ENCODE results near the gene PRELP.
"Not testable (repeated sequence)": the region's sequence is repeated elsewhere in the genome, so short reads cannot be mapped to it uniquely, and the experiment has no call there.

The PRELP gene

GRCh38 chr1:203475012-203475981 is at the start of gene PRELP:
Gene PRELP (plus strand): TSS chr1:203475806. CDS start chr1:203483185, 7,379 bp downstream.
- no peak for DNase-seq

GRCh38 chr1:203426366-203426765 is 49.2 kb upstream of the PRELP start:
- DNase-seq, result no peak

- DNase-seq, result no peak
These were observed 48.7 kb upstream of the PRELP start for GRCh38 chr1:203426870-203427269.

DNA sequence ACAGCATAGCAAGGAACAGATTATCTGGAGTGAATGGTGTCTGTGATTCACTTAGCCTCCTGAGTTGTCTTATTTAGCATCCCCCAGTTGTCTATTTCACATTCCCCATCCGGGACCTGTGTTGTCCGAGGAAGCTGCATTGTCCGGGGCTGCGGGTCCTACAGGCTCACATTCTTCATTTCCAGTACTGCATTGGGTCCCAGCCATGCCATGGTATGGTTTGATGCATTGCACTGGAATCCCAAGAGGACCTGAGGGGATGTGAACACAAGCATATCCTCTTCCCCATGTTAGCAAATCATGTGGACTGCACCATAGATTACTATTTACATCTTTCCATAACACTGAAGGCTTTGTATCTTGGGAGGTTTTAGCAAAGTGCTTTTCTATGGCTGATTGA is 48.2 kb upstream of the PRELP start:
- no peak for DNase-seq

DNA sequence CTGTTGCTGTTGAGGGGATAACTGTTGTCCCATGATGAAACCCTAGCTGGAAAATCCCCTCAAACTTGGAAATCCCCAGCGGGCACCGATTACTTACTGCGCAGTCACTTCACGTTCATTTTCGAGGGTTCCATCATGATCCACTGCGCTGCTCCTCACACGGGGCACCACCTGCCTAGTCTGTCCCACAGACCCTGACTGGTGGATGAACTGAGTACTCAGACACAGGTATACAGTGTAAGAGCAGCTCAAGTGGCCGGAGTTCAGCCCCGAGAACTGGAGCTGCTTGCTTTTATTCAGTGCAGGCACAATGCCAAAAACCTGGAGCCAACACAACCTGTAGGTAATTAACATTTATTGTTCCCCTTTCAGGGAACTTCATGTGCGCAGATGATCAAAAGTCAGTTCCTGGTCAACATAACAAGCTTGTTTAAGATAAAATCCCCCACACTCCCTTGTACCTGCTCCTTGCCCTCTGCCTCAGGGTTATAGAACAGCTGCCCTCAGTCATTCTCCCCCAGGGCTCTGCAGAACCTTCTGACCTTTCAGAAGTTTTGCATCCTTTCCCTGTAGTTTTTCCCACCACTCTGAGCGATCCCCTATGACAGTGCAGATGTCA is 46.5 kb upstream of the PRELP start:
- DNase-seq, result no peak

DNA sequence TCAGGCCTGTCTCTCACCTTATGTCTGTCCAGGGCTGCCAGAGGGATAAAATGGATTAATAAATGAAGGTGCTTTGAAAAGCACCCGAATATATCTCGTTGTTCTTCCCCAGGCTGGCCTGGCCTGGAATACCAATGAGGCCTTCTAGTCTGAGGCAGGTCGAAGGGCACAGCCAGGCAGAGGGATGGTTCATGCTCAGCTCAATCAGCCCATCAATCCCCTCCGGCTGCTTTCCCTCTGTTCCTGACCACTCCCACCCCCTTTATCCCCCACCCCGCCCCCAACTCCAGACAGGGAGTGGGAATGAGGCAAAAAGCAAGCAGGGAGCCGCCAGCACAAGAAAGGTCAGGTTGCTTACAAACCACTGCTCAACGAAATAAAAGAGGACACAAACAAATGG is 40.0 kb upstream of the PRELP start:
- no peak for DNase-seq

DNA sequence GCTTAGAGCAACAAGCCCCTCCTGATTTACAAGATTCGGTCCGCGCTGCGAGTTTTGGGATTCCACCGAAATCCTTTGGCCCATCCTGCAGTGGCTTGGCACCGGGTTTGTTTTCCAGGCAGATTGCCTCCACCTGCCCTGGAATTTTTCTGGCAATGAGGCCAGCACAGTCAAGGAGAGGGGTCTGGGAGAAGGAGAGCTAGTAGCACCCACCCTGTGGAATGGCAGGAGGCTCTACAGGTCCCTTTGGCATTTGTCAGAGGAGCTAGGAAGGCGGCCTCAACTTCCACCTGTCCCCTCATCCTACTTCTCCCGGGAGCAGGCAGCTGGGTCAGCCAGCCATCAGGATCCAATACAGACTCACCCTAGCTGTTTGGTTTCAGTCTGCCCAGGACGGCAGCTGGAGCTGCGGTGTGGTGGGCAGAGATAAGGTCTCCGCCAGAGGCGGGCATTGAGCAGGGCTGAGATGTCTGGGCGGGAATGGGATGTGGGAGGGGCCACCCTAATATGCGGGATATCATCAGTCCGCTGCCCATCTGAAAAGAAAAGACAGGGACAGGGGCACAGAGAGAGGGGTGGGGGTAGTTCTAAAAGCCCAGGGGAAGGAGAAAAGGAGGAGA is 37.8 kb upstream of the PRELP start:
- no peak for DNase-seq

DNA sequence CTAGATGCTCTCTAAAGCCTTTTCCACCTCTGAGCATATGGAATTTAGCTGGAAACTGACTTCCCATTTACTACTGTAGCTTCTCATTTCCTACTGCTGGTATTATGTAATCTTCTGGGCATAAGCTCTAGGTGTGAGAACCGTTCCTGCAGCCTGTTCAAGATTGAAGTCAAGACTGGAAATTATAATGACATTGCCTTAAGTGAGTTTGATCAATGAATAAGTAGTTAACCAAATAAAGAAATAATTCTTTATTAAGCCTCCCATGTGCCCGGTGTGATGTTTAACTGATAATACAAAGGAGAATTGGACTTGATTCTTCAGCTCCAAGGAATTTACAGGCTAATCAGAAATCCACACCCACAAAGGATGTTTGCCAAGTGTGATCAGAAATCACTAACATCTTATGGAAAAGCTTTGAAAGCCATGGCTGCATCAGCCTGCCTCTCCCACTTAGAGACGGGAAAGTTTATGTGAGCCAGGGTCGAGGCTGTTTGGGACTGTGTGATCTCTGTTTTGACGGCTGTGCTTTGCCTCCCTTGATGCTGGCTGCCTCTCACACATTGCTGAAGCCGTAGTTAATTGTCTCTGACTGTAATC is 36.4 kb upstream of the PRELP start:
- peak; percentile 22 for DNase-seq

GRCh38 chr1:203440771-203441170 is 34.8 kb upstream of the PRELP start:
- peak; percentile 38 for DNase-seq

GRCh38 chr1:203441766-203442165 is 33.8 kb upstream of the PRELP start:
- DNase-seq, result no peak

DNA sequence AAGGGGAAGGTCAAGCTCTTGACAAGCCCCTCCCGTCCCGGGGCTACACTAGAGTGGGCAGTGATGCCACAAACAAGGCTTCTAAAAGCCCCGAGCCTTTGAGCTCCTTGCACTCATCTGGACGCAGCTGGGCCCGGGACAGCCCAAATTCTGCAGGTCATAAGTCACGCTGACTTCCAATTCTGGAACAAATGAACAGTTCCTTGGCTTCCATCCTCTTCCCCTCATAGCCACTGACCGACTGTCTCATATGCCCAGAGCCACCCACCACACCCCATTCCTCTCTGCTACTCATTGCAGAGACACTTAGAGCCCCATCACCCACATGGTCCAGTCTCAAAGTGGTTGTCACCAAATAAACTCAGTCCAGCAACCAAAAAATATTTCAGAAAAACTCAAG is 32.8 kb upstream of the PRELP start:
- no peak for DNase-seq

- DNase-seq, result no peak
These were observed 32.3 kb upstream of the PRELP start for GRCh38 chr1:203443296-203443695.

GRCh38 chr1:203444171-203444576 is 31.4 kb upstream of the PRELP start:
- no peak for DNase-seq

- peak; percentile 55 for DNase-seq
These were observed 28.5 kb upstream of the PRELP start for GRCh38 chr1:203447151-203447550.

DNA sequence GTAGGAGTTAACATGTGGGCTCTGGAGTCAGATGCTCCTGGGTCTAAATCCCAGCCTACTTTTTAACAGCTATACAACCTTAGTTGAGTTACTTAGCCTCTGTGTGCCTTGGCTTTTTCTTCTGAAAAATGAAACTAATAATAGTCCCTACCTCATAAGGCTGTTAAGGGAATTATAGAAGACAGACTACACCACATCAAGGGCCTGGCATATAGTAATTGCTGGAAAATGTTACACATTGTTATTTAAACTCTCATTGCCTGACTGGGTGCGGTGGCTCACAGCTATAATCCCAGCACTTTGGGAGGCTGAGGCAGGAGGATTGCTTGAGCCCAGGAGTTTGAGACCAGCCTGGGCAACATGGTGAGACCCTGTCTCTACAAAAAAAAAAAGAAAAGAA is 28.0 kb upstream of the PRELP start:
- not testable (repeated sequence) for DNase-seq

DNA sequence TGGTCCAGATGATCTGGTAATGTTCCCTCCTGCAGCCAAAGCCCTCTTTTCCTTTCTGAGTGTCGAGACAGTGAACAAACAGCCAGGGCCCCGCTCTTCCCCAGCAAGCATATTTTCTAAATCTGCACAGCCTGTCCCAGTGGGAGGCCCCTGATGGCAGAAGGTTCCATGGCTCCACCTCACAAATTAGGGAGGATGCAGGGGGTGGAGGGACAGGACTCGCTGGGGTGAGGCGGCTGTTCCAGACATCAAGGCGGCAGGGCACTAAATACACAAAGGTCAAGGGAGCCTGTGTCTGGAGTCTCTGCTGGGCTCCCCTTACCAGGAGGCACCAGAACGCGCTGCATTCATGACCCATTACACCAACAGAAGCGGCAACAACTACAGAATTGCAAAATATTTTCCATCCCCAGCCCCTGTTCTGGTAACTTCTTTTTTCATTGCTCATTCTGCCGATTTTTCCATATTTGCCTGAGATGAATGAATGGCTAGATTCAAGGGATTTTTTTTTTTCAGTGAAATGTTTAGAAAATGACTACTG is 27.0 kb upstream of the PRELP start:
- no peak for DNase-seq

DNA sequence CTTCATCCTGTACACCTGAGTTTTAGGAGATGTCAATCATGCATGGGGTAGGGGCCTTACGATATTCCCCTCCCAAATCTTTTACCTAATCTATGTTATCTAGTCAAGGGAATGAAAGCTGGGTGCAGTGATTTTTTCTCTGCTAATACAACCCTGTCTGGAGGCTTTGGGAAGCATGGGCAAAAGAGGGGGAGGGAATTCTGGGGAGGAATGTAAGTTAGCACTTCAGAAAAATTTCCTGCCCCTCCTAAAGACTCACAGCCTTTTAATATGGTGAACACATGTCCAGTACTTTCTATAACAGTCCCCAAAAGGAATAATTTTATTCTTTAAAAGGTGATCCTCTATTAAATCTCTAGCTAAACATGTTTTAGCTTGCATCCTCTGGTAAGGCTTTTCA is 25.6 kb upstream of the PRELP start:
- DNase-seq, result no peak

DNA sequence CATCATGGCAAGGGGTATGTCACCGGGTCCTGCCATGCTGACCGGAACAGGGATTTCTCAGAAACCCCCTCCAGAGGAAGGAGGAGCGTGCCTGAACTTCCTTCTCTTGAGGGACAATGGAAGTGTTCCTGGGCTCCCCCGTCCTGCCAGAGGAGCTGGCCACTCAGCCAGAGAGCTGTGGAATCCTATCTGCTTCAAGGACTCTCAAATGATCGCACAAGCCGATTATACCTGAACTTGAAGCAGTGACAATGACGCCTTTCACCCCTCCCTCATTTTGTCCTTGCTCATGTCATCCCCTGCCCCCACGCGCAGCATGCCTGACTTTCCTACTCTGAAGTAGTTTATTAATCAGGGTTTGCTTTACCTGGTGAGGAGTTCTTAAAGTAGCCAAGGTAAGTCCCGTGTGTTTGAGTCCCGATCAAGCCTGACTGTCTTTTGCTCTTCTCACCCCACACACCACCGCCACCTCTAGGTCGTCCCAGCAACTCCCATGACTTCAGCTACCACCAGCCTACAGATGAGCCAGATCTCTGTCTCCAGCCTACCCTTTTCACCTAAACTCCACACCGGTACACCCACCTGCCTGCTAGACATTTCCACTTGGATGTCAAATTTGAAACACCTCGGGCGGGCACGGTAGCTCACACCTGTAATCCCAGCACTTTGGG is 25.0 kb upstream of the PRELP start:
- no peak for DNase-seq

GRCh38 chr1:203451836-203452784 is 23.5 kb upstream of the PRELP start:
- no peak for DNase-seq

GRCh38 chr1:203453016-203453415 is 22.6 kb upstream of the PRELP start:
- no peak for DNase-seq

DNA sequence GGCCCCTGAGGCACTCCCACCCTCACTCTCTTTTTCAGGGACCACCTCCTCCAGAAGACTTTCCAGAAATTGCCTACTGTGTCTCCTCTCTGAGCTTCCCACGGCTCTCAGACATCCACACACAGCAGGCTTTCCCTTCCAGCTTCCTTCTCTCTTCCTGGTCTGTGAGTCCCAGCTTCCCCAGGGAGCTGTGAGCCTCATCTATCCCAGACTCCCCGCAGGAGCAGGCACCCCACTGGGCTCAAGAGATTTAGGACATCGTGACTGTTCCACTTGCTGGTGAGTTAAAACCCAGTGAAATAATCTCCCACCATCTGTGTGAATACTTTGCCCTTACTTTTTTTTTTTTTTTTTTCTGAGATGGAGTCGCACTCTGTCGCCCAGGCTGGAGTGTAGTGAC is 22.0 kb upstream of the PRELP start:
- DNase-seq, result no peak

Data from inflammatory macrophage treated with lipopolysaccharide for 4 hours (primary cell).